Hematopoietic multipotent progenitor cell treated with erythropoietin and hydrocortisone succinate and interleukin-3 and kit ligand, for 4 days (in vitro differentiated cells): Measurements from ENCODE around the gene PDLIM7.

Source experiments
- DNase-seq: peaks from one replicate; pipeline ENCODE4 v3.0.0-alpha.2; 2015

Gene PDLIM7

GRCh38 chr5:177504086-177505056 is 7.0 kb upstream of the PDLIM7 start:
- DNase-seq: no peak

GRCh38 chr5:177503351-177504085 is 6.1 kb upstream of the PDLIM7 start:
- DNase-seq: no peak

GRCh38 chr5:177502886-177503285 is 5.5 kb upstream of the PDLIM7 start:
- DNase-seq: no peak

- DNase-seq: no peak
Measured at GRCh38 chr5:177501874-177502678, 4.7 kb upstream of the PDLIM7 start.

GRCh38 chr5:177500685-177501522 is 3.5 kb upstream of the PDLIM7 start:
- peak; percentile 89 for DNase-seq

GRCh38 chr5:177499842-177500241 is 2.4 kb upstream of the PDLIM7 start:
- DNase-seq: no peak

GRCh38 chr5:177498013-177498787 is 796 bp upstream of the PDLIM7 start:
- peak; percentile 62 for DNase-seq

GRCh38 chr5:177496727-177497291 is 595 bp downstream of the PDLIM7 start:
- peak; percentile 68 for DNase-seq

GRCh38 chr5:177496070-177496726 is 1.2 kb downstream of the PDLIM7 start:
- DNase-seq: peak; percentile 49

GRCh38 chr5:177495243-177496060 is 2.0 kb downstream of the PDLIM7 start:
- DNase-seq: peak; percentile 66

- peak; percentile 76 for DNase-seq
Measured at GRCh38 chr5:177494346-177495195, 2.8 kb downstream of the PDLIM7 start.

GRCh38 chr5:177493795-177494345 is 3.5 kb downstream of the PDLIM7 start:
- no peak for DNase-seq

- DNase-seq: no peak
Measured at GRCh38 chr5:177492841-177493240, 4.6 kb downstream of the PDLIM7 start.

- no peak for DNase-seq
Measured at GRCh38 chr5:177491983-177492746, 5.2 kb downstream of the PDLIM7 start.

GRCh38 chr5:177491429-177491945 is 5.9 kb downstream of the PDLIM7 start:
- peak; percentile 73 for DNase-seq

- DNase-seq: no peak
Measured at GRCh38 chr5:177490992-177491391, 6.4 kb downstream of the PDLIM7 start.
